GM12873 (cell line): ENCODE results near the gene ITGA2B.

Source experiments
- TF ChIP-seq, protein P1 (sequence below): IDR thresholded peaks from 2 replicates; pipeline ENCODE4 v1.5.1; 2012; ENCODE audit warnings: low read depth, mild to moderate bottlenecking, moderate library complexity, low read length, control low read depth; ENCODE audit not compliant: insufficient read depth; ENCODE audit errors: missing control alignments

Gene ITGA2B

GRCh38 chr17:44389281-44389680 is at the start of gene ITGA2B:
Gene ITGA2B (minus strand): TSS chr17:44389649. CDS start chr17:44389473, 176 bp downstream.
- TF ChIP-seq, protein P1, sequence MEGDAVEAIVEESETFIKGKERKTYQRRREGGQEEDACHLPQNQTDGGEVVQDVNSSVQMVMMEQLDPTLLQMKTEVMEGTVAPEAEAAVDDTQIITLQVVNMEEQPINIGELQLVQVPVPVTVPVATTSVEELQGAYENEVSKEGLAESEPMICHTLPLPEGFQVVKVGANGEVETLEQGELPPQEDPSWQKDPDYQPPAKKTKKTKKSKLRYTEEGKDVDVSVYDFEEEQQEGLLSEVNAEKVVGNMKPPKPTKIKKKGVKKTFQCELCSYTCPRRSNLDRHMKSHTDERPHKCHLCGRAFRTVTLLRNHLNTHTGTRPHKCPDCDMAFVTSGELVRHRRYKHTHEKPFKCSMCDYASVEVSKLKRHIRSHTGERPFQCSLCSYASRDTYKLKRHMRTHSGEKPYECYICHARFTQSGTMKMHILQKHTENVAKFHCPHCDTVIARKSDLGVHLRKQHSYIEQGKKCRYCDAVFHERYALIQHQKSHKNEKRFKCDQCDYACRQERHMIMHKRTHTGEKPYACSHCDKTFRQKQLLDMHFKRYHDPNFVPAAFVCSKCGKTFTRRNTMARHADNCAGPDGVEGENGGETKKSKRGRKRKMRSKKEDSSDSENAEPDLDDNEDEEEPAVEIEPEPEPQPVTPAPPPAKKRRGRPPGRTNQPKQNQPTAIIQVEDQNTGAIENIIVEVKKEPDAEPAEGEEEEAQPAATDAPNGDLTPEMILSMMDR = no peak

GRCh38 chr17:44439168-44439567 is 49.7 kb upstream of the ITGA2B start:
- TF ChIP-seq, protein P1 = no peak

DNA sequence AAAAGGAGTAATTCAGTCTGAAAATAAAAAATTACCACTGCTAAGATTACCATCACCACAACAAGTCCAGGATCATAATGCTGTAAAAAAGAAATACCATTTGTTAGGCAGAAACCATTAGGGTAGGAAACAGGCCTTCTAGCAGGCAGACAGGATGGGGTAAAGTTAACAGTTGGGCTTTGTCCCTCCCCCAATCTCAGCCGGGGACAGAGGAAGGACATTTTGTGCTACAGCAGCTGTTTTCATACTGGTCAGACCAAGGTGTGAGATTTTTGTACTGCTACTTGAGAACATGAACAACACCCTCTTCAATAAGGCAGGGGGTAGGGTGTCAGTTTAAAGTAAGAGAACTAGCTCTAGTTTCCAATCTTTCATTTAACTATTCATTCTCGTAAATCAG is 49.2 kb upstream of the ITGA2B start:
- TF ChIP-seq, protein P1 = no peak

DNA sequence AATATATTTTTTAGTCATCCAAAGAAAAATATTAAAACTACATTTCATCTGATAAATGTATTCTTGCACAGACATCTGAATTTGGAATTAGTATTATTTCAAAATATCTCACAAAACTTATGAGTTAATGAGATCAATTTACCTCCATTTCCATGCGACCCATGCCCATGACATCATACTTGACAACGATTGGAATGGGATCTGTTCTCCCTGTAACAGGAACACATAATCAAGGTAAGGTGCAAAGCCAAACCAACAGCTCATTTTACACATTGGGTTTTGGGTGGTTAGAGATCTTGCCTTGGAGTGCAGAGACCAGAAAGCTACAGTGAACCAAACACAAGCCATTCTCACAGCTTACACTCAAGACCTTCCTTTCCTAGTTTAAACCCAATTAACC is 46.9 kb upstream of the ITGA2B start:
- TF ChIP-seq, protein P1 = no peak

- TF ChIP-seq, protein P1 = no peak
These were observed 43.1 kb upstream of the ITGA2B start for GRCh38 chr17:44432254-44433157.

- TF ChIP-seq, protein P1 = no peak
These were observed 35.5 kb upstream of the ITGA2B start for GRCh38 chr17:44424828-44425461.

DNA sequence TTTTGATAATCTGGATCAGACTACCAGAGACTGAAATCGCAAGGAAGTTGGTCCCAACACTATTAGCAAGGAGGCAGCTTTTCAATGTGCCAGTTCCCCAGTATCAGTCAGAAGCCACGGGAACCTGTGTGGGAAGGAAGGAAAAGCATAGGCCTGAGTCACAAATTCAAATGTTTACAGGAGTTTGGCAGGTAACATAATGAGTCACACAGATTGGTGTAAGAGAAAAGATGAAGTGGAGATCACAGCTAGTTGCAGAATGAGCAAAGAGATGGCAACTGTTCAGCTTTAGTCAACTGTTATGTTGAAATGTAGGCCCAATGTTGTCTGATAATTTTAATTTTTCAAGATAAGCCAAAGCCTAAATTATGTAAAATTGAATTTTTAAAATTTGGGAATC is 28.1 kb upstream of the ITGA2B start:
- TF ChIP-seq, protein P1 = no peak
